HepG2 (cell line): ENCODE measurements around the gene FAM117A. TPM values are rescaled to one million over a fixed set of nuclear protein-coding genes. Genes with fewer than 3 reads are reported as not detected.

Source experiments
- ARNT ChIP-seq: fragments of 450-650 bp; IDR thresholded peaks from 2 replicates; pipeline ENCODE4 v1.6.1; 2017
- ATF7 ChIP-seq, 2 experiments: fragments of 450-650 bp in 1 of 2; sonication (generic) in 1 of 2; formaldehyde crosslinking in 1 of 2; IDR thresholded peaks; 2 replicates each; pipeline versions ENCODE4 v1.4.0 to v1.6.1; 2016 to 2020; ENCODE audit warnings: antibody characterized with exemption in 1 of 2, mild to moderate bottlenecking in 1 of 2, missing genetic modification reagents in 1 of 2
- FOXA1 ChIP-seq, 2 experiments: fragments of 450-650 bp in 1 of 2; sonication (generic) in 1 of 2; formaldehyde crosslinking in 1 of 2; IDR thresholded peaks; 2 replicates each; pipeline versions ENCODE4 v1.4.0 to v1.6.1; 2016 to 2020; ENCODE audit warnings: missing genetic modification reagents in 1 of 2
- HMG20B ChIP-seq: conservative IDR thresholded peaks from 2 replicates; pipeline ENCODE4 v1.6.1; 2016; ENCODE audit warnings: missing genetic modification reagents, missing compliant biosample characterization
- KLF6 ChIP-seq: IDR thresholded peaks from 2 replicates; pipeline ENCODE4 v1.8.0; 2016; ENCODE audit warnings: missing biosample characterization, missing genetic modification reagents
- KLF9 ChIP-seq: IDR thresholded peaks from 2 replicates; pipeline ENCODE4 v1.6.1; 2016; ENCODE audit warnings: low read depth
- MAFF ChIP-seq: IDR thresholded peaks from 2 replicates; pipeline ENCODE4 v1.6.1; 2011; ENCODE audit warnings: low read depth, low read length, improper control_type of control experiment
- MEIS1 ChIP-seq: sonication (generic); formaldehyde crosslinking; IDR thresholded peaks from 2 replicates; pipeline ENCODE4 v1.9.0; 2021; ENCODE audit warnings: mild to moderate bottlenecking, missing genetic modification reagents, moderate library complexity, borderline replicate concordance
- RORA ChIP-seq: sonication (generic); formaldehyde crosslinking; IDR thresholded peaks from 2 replicates; pipeline ENCODE4 v1.5.0; 2020; ENCODE audit warnings: mild to moderate bottlenecking, missing genetic modification reagents, moderate library complexity
- SOX5 ChIP-seq: IDR thresholded peaks from 2 replicates; pipeline ENCODE4 v1.6.1; 2016; ENCODE audit warnings: borderline replicate concordance
- TAF1 ChIP-seq: sonication (generic); formaldehyde crosslinking; IDR thresholded peaks from 2 replicates; pipeline ENCODE4 v1.4.0; 2020; ENCODE audit warnings: missing genetic modification reagents
- ZNF230 ChIP-seq: sonication (generic); formaldehyde crosslinking; IDR thresholded peaks from 2 replicates; pipeline ENCODE4 v1.4.0; 2020; ENCODE audit warnings: mild to moderate bottlenecking, missing genetic modification reagents
- ZNF761 ChIP-seq: sonication (generic); formaldehyde crosslinking; conservative IDR thresholded peaks from 2 replicates; pipeline ENCODE4 v1.4.0; 2020; ENCODE audit warnings: mild to moderate bottlenecking, missing genetic modification reagents
- ZNF775 ChIP-seq: sonication (generic); formaldehyde crosslinking; IDR thresholded peaks from 2 replicates; pipeline ENCODE4 v1.4.0; 2020; ENCODE audit warnings: missing genetic modification reagents, mild to moderate bottlenecking, moderate library complexity, borderline replicate concordance
- ZNF781 ChIP-seq: sonication (generic); formaldehyde crosslinking; IDR thresholded peaks from 2 replicates; pipeline ENCODE4 v1.5.1; 2020; ENCODE audit warnings: borderline replicate concordance, mild to moderate bottlenecking, missing genetic modification reagents; ENCODE audit errors: not compliant biosample characterization
- ZNF878 ChIP-seq: sonication (generic); formaldehyde crosslinking; IDR thresholded peaks from 2 replicates; pipeline ENCODE4 v1.8.1; 2023; ENCODE audit warnings: mild to moderate bottlenecking, missing genetic modification reagents, moderate library complexity
- ZZZ3 ChIP-seq: sonication (generic); formaldehyde crosslinking; IDR thresholded peaks from 2 replicates; pipeline ENCODE4 v1.4.0; 2020; ENCODE audit warnings: missing genetic modification reagents, mild to moderate bottlenecking, borderline replicate concordance
- polyA plus RNA-seq, 8 experiments: library from polyadenylated mRNA; depleted of rRNA in 3 of 8; stranded (reverse) in 7 of 8; unstranded in 1 of 8; fragments of >200 nt; fragmentation: Illumina TruSeq in 4 of 8; extraction: Trizol in 4 of 8; gene quantifications; 2 replicates each; pipeline versions ENCODE4 v1.2.1 to v1.2.3, GENCODE V29; 2011 to 2016; ENCODE audit warnings: low read depth in 4 of 8, missing spikeins in 1 of 8, mixed read lengths in 1 of 8; ENCODE audit not compliant: insufficient read depth in 1 of 8
- total RNA-seq, 5 experiments: library from RNA; depleted of rRNA; stranded (reverse); fragments of >200 nt; fragmentation: Illumina TruSeq; extraction: Trizol; gene quantifications; 2 replicates each; pipeline ENCODE4 v1.2.3, GENCODE V29; 2016; ENCODE audit warnings: low read depth in 1 of 5
- TF ChIP-seq, protein P1 (sequence below), 2 experiments: IDR thresholded peaks; 2 replicates each; pipeline ENCODE4 v1.6.1; 2011 to 2012; ENCODE audit warnings: low read length in 2 of 2, borderline replicate concordance in 1 of 2, low read depth in 1 of 2, mild to moderate bottlenecking in 1 of 2, moderate library complexity in 1 of 2
- TF ChIP-seq, protein P2 (sequence below): sonication (generic); formaldehyde crosslinking; IDR thresholded peaks from 2 replicates; pipeline ENCODE4 v1.5.0; 2020; ENCODE audit warnings: missing genetic modification reagents
- TF ChIP-seq, protein P3 (sequence below): sonication (generic); formaldehyde crosslinking; IDR thresholded peaks from 2 replicates; pipeline ENCODE4 v1.4.0; 2020; ENCODE audit warnings: missing genetic modification reagents
- TF ChIP-seq, protein P4 (sequence below): sonication (generic); formaldehyde crosslinking; IDR thresholded peaks from 2 replicates; pipeline ENCODE4 v1.8.1; 2023; ENCODE audit warnings: mild to moderate bottlenecking, missing genetic modification reagents

Gene FAM117A
- total and polyA plus RNA-seq, 2 of the 13 experiments (the other 11 are each of a cell fraction or from before 2014, with no cell fraction given), result 12.1 to 19.8 TPM

DNA sequence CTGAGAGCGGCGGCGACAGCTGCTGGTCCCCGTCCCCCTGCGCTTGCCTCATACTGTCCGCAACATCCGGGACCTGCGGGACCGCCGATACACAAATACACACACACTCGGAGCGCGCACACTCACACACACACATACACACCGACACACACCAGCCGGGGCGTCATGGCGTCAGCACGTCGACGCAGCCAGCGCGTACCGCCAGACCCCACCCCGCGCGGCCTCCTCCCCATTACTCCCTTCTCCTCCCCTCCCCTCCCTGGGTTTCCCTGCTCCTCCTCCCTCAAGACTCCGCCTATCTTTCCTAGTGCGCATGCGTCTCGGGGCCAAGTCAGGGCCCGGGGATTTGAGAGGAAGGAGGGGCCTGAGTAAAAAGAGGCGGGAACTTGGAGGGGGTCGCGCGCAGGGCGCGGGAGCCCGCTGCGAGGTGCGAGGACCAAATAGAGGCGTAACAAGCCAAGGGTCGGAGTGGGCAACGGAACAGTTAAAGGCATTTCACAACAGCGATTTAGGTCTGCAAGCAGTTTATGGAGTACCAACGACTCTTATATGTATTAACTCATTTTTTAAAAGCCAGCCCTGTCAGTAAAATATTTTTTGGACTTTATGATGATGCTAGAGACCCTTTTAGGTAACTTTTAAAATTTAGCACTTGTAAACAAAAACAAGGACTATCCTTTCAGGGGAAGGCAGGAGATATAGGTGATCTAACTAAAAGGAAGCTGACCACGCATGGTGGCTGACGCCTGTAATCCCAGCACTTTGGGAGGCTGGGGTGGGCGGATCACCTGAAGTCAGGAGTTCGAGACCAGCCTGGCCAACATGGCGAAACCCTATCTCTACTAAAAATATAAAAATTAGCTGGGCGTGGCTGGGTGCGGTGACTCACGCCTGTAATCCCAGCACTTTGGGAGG, 85.7 kb downstream of the FAM117A start, which contains the start of gene SPOP (continued):
- TF ChIP-seq, protein P1, sequence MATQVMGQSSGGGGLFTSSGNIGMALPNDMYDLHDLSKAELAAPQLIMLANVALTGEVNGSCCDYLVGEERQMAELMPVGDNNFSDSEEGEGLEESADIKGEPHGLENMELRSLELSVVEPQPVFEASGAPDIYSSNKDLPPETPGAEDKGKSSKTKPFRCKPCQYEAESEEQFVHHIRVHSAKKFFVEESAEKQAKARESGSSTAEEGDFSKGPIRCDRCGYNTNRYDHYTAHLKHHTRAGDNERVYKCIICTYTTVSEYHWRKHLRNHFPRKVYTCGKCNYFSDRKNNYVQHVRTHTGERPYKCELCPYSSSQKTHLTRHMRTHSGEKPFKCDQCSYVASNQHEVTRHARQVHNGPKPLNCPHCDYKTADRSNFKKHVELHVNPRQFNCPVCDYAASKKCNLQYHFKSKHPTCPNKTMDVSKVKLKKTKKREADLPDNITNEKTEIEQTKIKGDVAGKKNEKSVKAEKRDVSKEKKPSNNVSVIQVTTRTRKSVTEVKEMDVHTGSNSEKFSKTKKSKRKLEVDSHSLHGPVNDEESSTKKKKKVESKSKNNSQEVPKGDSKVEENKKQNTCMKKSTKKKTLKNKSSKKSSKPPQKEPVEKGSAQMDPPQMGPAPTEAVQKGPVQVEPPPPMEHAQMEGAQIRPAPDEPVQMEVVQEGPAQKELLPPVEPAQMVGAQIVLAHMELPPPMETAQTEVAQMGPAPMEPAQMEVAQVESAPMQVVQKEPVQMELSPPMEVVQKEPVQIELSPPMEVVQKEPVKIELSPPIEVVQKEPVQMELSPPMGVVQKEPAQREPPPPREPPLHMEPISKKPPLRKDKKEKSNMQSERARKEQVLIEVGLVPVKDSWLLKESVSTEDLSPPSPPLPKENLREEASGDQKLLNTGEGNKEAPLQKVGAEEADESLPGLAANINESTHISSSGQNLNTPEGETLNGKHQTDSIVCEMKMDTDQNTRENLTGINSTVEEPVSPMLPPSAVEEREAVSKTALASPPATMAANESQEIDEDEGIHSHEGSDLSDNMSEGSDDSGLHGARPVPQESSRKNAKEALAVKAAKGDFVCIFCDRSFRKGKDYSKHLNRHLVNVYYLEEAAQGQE (IDR thresholded peaks at IDR 0.05; ENCODE audit: borderline replicate concordance in 1 of 2, low read depth in 1 of 2, low read length in 2 of 2), result peak in 1 of 2 experiments; percentile 15; a peak in 1 of 4 replicates
- peak; percentile 99 for TF ChIP-seq ZNF781 (CRISPR knock-in tag)
- TF ChIP-seq ZNF878 (CRISPR knock-in tag), result peak; percentile 100
- TF ChIP-seq, protein P2, sequence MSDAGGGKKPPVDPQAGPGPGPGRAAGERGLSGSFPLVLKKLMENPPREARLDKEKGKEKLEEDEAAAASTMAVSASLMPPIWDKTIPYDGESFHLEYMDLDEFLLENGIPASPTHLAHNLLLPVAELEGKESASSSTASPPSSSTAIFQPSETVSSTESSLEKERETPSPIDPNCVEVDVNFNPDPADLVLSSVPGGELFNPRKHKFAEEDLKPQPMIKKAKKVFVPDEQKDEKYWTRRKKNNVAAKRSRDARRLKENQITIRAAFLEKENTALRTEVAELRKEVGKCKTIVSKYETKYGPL, result peak; percentile 94
- no peak for TF ChIP-seq ARNT
- TF ChIP-seq ATF7 (IDR thresholded peaks at IDR 0.05), result peak; percentile 79
- peak; percentile 74 for TF ChIP-seq ATF7 (CRISPR knock-in tag; IDR thresholded peaks at IDR 0.05)
- peak; percentile 94; the same call in 1 of the 2 replicates for TF ChIP-seq ZZZ3
- TF ChIP-seq, protein P3, sequence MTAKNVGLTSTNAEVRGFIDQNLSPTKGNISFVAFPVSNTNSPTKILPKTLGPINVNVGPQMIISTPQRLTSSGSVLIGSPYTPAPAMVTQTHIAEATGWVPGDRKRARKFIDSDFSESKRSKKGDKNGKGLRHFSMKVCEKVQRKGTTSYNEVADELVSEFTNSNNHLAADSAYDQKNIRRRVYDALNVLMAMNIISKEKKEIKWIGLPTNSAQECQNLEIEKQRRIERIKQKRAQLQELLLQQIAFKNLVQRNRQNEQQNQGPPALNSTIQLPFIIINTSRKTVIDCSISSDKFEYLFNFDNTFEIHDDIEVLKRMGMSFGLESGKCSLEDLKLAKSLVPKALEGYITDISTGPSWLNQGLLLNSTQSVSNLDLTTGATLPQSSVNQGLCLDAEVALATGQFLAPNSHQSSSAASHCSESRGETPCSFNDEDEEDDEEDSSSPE (CRISPR knock-in tag), result peak; percentile 100
- peak; percentile 97 for TF ChIP-seq KLF6
- TF ChIP-seq ZNF775, result peak; percentile 92; the same call in 1 of the 2 replicates
- no peak for TF ChIP-seq MAFF
- no peak for TF ChIP-seq RORA (CRISPR knock-in tag)
- TF ChIP-seq ZNF230, result peak; percentile 99
- TF ChIP-seq MEIS1 (CRISPR knock-in tag), result peak; percentile 86; the same call in 1 of the 2 replicates
- TF ChIP-seq TAF1 (CRISPR knock-in tag), result peak; percentile 47; the same call in 1 of the 2 replicates
- no peak for TF ChIP-seq FOXA1 (IDR thresholded peaks at IDR 0.05)
- TF ChIP-seq FOXA1 (CRISPR knock-in tag; IDR thresholded peaks at IDR 0.05), result peak; percentile 89
- TF ChIP-seq KLF9, result peak; percentile 97
- TF ChIP-seq ZNF761 (CRISPR knock-in tag), result peak; percentile 98
- peak; percentile 69 for TF ChIP-seq SOX5 (CRISPR knock-in tag)
- TF ChIP-seq, protein P4, sequence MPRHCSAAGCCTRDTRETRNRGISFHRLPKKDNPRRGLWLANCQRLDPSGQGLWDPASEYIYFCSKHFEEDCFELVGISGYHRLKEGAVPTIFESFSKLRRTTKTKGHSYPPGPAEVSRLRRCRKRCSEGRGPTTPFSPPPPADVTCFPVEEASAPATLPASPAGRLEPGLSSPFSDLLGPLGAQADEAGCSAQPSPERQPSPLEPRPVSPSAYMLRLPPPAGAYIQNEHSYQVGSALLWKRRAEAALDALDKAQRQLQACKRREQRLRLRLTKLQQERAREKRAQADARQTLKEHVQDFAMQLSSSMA (CRISPR knock-in tag), result peak; percentile 95; the same call in 1 of the 2 replicates
- peak; percentile 27; the same call in 1 of the 2 replicates for TF ChIP-seq HMG20B (CRISPR knock-in tag)
